Left renal pelvis (tissue), 4 donors: ENCODE results near the gene RIC1. TPM values are rescaled to one million over a fixed set of nuclear protein-coding genes. Genes with fewer than 3 reads are reported as not detected.
"Not testable (repeated sequence)": the region's sequence is repeated elsewhere in the genome, so short reads cannot be mapped to it uniquely, and the experiment has no call there.

Source experiments
- DNase-seq, 4 donors: peaks; one replicate each; pipeline ENCODE4 v3.0.0-alpha.2; 2013; ENCODE audit warnings: low read depth in 4 of 4, low spot score in 3 of 4
- polyA plus RNA-seq, 4 donors: library from polyadenylated mRNA; unstranded; fragments of 120-200 nt; gene quantifications; one replicate each; pipeline ENCODE4 v1.2.1, GENCODE V29; 2013; ENCODE audit not compliant: insufficient read length in 4 of 4

RIC1 gene
- polyA plus RNA-seq, 4 donors, result 28.6 to 36.0 (median 30.8) TPM

DNA sequence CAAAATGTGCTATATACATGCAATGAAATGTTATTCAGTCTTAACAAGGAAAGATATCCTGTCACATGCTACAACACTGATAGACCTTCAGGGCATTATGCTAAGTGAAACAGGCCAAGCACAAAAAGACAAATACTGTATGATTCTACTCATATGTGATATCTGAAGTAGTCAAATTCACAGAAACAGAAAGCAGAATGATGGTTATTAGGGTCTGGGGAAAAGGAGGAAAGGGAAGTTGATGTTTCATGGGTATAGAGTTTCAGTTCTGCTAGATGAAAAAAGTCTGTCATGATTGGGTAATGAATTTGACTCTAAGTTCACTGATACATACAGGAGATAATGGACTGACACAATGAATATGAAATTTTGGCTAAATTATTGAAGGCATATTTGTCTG lies 11.2 kb upstream of the RIC1 start:
- no peak for DNase-seq

DNA sequence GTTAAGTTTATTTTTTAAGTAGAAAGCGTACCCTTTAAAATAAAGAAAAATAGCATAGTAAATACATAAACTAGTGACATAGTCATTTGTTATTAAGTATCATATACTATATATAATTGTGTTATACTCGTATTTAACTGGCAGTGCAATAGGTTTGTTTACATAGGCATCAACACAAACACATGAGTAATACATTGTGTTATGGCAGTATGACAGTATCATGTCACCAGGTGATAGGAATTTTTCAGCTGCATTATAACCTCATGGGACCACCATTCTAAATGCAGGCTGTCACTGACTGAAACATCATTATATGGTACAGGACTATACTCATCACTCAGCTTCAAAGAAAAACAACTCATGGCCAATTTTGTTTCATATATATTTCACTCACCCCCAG lies 8.4 kb upstream of the RIC1 start:
- no peak for DNase-seq

DNA sequence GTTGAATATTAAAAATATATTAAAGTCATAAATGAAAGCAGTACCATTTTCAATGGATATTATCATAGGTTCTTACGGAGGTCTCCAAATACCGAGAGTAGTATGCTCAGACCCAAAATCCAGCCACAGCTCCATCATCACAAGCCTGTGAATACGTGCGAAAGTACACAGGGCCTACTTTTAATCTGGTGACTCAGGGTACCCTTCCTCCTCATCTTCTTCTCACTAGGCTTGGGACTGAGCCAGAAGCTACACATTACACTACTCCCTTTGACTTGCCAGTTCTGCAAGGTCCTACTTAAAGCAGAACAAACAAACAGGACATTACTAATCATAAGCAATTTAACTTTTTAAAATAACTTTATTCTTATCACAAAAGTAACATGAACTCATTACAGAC lies 7.6 kb upstream of the RIC1 start:
- DNase-seq, result no peak

DNA sequence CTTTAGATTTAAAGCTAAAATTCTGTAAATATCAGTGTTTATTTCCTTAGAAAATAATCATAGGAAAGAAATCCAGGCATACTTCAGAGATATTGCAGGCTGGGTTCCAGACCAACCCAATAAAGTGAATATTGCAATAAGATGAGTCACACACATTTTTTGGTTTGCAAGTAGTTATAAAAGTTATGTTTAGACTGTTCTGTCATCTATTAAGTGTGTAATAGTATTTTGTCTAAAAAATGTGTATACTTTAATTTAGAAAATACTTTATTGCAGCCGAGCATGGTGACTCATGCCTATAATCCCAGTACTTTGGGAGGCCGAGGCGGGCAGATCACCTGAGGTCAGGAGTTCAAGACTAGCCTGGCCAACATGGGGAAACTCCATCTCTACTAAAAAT lies 6.9 kb upstream of the RIC1 start:
- no peak for DNase-seq

DNA sequence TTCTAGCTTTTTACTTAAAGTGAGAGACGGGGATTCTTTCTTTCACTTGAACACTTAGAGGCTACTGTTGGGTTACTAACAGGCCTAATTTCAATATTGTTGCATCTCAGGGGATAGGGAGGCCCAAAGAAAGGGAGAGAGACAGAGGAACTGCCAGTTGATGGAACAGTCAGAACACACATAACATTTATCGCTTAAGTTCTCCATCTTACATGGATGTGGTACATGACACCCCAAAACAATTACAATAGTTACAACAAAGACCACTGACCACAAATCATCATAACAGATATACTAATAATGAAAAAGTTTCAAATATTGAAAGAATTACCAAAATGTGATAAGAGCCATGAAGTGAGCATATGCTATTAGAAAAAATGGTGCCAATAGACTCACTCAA lies 4.3 kb upstream of the RIC1 start:
- DNase-seq, result no peak

DNA sequence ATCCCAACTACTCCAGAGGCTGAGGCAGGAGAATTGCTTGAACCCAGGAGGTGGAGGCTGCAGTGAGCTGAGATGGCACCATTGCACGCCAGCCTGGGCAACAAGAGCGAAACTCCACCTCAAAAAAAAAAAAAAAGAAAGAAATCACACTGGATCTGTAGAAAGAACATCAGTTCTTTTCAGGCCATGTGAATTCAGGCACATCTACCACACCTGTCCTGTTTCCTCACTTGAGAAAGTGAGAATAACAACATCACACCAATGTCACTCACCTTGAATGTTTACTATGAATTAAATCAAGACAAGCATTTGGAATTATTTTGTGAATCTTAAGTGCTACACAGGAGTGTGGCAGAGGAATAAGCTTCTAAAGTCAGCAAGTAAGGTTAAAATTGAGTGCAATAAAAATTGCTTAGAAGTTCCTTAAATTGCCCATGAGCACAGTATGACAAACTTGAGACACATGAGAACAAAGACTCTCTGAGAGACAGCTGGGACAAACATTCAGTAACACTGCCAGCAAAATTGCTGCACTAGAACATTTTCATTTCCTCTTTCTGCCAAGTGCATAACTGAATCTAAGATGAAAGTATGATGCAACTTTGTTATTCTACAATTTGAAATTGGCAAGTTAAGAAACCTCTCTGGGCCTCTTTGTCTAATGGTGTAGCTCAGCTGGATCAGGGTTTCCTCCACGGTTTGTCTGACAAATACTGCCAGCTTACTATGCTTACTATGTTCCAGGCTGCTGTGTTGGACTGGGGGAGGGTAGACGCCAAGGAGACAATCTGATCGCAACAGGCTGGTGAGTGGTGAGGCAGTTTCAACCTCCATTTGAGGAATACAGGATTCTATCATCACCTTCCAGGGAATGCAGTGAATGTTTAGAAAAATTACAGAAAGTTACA lies 1.9 kb upstream of the RIC1 start:
- DNase-seq, result no peak

DNA sequence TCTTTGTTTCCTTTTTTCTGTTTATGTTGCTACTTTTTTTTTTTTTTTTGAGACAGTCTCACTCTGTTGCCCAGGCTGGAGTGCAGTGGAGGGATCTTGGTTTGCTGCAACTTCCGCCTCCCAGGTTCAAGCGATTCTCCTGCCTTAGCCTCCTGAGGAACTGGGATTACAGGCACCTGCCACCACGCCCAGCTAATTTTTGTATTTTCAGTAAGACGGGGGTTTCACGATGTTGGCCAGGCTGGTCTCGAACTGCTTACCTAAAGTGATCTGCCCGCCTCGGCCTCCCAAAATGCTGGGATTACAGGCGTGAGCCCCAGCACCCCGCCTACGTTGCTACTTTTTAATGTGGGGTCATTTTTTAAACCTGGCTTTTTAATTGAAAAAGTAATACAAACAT lies 1.2 kb upstream of the RIC1 start:
- not testable (repeated sequence) for DNase-seq

DNA sequence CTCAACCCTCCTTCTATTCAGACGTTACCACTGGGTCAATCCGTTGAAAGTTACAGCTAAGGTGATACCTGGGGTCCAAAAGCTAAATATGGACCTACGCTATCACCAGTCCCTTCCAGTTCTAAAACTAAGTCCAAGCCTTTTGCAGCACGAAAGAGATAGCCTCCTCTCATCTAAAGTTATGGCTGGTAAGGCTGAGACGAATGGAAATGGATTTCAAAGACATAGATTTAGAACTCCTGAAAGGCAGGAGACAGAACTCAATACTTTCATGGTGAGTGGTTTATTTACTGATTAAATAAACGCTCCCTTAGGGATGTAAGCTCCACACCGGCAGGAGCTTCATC lies 751 bp upstream of the RIC1 start:
- peak in 3 of 4 donors; percentile 18 to 43 (median 22) for DNase-seq

DNA sequence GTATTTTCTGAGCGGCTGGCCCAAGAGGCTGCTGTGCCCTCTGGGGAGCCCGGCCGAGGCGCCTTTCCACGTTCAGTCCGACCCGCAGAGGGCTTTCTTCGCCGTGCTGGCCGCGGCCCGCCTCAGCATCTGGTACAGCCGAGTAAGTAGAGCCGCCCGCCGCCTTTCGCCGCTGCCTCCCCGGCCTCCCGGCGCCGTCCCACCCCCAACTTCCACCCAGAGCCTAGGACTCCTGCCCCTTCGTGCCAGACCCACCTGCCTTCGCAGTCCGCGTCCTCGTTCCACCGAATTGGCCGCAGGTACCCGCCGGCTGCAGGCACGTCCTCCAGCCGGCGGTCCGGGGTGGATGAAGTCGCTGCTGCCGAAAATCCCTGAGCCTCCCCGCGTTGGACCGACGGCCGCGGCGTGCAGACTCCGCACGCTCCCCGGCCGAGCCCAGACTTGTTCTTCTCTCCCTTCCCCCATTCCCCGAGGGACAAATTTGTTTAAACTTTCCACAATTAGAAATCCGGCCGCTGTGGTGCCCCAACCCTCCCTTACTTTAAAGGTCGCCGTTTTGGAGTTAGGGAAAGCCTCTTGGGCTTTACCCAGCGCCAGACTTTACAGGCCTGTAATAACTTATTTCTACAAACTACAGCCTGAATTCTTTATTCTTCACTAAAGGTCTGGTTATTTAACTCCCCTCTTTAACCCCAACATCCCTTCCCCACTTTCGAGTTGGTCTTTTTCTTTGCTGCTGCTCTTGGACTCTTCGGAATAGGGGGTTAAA lies 589 bp downstream of the RIC1 start:
- peak; percentile 29 to 43 (median 34) for DNase-seq

DNA sequence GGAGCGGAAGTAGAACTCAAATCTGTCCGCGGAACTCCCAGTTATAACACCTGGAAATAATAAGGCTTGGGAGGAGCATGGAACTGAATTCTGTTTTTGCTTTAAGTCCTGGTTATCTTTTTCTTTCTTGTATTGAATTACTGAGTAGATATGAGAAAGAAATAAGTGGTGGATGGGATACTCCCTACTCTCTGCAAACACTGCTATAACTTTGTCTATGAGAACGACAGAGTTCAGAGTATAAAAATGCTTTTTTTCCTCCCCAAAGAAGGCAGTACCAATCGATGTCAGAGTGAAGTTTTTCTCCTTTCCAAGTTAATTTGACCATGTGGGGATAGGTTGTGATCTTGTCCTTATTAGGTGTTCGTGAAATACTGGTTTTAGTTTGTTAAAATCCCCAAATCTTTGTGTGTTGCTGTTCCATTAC lies 1.2 kb downstream of the RIC1 start:
- peak; percentile 29 to 44 (median 38) for DNase-seq

DNA sequence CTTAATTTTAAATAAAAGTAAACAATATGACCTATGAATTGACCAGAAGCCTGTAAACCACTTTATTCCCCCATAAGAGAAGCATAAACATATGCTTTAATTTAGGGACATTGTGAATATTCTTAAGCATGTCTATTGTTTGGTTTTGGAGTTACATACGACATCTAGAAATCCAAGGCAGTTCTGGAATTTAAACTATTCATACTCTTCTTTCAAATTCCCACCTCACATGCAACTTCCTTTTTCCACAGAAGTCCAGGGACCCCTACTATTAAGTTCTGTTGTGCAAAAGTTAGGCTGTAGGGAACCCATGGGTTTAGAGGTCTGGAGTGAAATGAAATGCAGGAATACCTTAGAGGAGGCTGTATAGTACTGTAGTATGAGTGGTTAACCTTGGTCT lies 2.1 kb downstream of the RIC1 start:
- no peak for DNase-seq

DNA sequence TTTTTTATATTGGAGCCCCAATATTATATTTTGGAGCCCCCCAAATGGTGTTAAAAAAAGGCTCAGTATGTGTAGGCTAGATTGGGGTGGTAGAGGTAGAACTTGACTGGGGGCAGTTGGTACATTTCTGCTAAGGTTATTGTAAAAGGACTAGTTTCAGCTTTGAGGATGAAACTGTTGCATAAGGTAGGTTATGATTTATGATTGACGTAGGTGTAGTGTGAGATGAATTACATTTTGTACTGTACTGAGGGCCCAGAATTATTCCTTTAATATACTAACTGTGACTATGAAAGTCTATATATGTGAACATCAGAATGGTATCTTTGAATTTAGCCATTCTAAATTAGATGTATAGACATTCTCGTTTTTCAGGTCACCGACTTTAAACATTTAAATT lies 3.6 kb downstream of the RIC1 start:
- DNase-seq, result no peak

DNA sequence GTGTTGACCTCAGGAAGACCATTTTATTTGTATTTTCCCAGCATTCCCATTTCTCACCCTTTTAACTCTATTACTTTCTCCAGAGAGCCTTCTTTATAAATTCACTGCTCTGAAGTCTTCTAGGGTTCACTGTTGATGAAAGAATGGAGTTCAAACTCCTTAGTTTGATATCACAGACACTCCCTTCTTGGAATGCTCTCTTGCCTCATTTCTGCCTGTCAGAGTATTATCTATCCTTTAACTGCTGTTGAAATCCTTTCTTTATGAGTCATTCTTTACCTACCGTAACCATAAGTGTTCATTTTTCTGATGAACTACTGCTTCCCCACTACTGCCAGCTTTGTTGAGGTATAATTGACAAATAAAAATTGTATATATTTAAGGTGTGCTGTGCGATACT lies 4.3 kb downstream of the RIC1 start:
- no peak for DNase-seq

DNA sequence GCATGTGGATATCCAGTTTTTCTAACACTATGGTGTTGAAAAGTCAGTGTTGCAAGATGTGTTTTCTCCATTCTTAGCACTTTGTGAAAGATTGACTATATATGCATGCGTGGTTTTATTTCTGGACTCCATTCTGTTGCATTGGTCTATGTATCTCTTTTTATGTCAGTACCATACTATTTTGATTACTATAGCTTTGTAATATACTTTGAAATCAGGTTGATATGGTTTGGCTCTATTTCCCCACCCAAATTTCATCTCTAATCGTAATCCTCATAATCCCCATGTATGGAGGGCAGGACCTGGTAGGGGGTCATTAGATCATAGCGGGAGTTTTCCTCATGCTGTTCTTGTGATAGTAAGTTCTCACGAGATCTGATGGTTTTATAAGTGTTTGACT lies 6.5 kb downstream of the RIC1 start:
- no peak for DNase-seq

DNA sequence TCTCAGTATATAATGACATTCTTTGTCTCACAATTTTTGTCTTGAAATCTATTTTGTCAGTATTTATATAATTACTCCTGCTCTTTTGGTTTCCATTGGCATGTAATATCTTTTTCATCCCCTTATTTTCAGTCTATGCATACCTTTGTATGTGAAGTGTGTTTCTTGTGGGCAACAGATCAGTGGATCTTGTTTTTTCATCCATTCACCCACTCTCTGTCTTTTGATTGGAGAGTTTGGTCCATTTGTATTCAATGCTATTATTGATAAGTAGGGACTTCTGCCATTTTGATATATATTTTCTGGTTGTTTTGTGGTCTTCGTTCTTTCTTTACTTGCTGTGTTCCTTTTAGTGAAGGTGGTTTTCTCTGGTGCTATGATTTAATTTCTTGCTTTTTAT lies 10.9 kb downstream of the RIC1 start:
- no peak for DNase-seq

DNA sequence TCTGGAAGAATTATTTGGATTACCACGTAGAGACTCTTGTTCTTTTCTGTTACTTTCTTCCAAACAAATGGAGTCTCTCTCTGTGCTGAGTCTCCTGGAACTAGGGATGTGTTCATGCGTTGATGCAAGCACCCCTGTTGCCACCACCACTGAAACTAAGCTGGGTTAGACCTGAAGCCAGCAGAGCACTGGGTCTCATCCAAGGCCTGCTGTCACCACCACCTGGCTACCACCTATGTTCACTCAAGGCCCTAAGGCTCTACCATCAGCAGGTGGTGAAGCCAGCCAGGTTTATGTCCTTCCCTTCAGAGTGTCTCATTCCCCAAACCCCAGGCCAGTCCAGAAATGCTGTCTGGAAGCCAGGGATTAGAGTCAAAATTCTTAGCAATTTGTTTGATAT lies 13.3 kb downstream of the RIC1 start:
- no peak for DNase-seq

DNA sequence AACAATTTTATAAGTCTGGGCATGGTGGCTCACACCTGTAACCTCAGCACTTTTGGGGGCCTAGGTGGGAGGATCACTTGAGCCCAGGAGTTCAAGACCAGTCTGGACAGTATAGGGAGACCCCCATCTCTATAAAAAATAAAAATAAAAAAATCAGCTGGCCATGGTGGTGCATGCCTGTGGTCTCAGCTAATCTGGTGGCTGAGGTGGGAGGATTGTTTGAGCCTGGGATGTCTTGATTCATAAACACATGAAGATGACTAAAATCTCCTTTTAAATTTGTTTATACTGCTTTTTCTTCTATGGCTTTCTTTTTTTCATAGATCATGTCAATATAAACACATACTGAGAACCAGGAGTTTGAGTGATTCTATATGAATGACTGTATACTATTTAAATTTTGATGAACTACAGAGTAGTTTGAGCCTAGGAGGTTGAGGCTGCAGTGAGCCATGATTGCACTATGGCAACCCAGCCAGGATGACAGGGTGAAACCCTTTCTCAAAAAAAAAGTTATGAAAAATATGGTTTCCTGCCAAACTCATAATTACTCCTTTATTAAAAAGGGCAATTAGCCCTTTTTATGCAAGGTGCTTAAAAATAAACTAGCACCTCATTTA lies 14.2 kb downstream of the RIC1 start:
- DNase-seq, result no peak

DNA sequence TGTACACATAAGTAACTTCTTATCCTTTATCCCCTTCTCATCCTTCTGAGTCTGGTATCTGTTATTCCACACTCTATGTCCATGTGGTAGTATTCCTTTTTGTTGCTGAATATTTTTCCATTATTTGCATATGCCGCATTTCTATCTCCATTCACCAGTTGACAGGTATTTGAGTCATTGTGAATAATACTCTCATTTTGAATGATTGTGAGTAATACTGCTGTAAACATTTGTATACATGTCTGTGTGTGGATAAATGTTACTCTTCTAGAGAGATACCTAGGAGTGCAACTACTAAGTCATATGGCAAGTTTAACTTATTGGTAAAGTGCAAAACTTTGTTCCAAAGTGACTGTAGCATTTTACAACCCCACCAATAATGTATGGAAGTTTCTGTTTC lies 15.6 kb downstream of the RIC1 start:
- DNase-seq, result no peak

DNA sequence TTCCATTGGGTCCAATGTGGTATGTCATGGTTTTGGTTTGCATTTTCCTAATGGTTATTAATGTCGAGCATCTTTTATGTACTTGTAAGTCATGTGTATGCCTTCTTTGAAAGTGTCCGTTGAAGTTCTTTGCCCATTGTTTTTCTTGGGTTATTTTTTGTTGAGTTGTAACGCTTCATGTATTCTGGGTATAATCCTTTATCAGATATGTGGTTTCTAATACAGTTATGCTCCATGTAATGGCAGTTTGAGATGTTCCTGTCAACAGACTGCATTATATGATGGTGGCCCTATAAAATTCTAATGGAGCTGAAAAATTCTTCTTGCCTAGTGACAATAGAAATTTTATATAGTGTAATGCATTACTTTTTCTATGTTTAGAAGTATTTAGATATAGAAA lies 17.2 kb downstream of the RIC1 start:
- DNase-seq, result no peak

DNA sequence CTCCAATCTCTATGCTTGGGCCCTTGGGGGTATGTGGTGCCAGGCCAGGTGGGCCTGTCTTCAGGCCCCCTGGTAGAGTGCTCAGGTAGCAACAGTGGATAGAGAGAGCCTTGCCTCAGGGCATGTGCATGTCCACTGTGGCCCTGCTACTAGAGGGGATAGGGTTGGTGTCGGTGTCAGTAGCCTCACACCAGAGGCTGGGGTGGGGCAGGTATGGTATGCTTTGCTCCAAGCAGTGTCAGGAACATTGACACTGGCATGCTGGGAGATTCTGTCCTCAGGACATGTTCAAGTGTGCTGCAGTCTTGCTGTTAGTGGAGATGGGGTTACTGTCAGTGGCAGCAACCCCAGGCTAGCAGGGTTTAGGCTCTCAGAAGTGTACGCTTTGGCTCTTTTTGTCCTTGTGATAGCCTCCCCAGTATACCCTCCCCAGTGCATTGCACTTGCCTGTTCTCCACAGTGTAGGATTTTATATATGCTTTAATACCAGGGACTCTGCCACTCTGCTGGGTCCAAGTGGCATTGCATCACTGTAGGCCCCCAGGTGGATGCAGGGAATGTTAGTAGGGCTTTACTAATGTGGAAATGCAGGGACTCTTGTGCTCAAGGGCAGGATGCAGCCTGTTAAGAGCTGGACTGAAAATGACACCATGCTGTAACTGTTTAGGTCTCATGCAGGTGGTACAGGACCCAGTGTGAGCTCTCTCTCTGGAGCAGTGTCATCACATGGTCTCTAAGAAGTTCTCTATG lies 21.6 kb downstream of the RIC1 start:
- no peak for DNase-seq

DNA sequence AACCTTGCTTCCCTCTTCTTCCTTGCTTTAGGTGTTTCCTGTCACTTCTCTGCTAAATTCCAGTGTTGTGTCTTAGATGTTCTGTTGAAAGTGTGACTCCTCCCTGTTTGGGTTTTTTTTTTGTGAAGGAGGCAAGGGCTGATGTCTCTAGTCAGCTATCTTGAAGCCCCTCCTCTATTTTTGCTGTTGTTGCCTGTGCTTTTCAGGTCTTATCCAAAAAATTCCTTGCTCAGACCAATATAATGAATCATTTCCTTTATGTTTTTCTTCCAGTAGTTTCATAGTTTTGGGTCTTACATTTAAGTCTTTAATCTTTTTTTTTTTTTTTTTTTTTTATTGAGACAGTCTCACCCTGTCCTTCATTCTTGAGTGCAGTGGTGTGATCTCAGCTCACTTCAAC lies 22.3 kb downstream of the RIC1 start:
- no peak for DNase-seq
